Stimulated activated CD4-positive, alpha-beta T cell treated with anti-CD3 and anti-CD28 coated beads, Interleukin-4, amount 100 ng/mL, for 24 hours (primary cell): Measurements from ENCODE around the gene BPIFB6.
"Not testable (repeated sequence)": the region's sequence is repeated elsewhere in the genome, so short reads cannot be mapped to it uniquely, and the experiment has no call there.

Experiments used
- DNase-seq: peaks from one replicate; pipeline ENCODE4 v3.0.0-alpha.2; 2020

BPIFB6 gene

GRCh38 chr20:33032555-33032954 is 1.1 kb downstream of the BPIFB6 start:
- no peak for DNase-seq

GRCh38 chr20:33033381-33033780 is 1.9 kb downstream of the BPIFB6 start:
- DNase-seq, result no peak

- DNase-seq, result no peak
Measured at GRCh38 chr20:33034115-33034514, 2.7 kb downstream of the BPIFB6 start.

DNA sequence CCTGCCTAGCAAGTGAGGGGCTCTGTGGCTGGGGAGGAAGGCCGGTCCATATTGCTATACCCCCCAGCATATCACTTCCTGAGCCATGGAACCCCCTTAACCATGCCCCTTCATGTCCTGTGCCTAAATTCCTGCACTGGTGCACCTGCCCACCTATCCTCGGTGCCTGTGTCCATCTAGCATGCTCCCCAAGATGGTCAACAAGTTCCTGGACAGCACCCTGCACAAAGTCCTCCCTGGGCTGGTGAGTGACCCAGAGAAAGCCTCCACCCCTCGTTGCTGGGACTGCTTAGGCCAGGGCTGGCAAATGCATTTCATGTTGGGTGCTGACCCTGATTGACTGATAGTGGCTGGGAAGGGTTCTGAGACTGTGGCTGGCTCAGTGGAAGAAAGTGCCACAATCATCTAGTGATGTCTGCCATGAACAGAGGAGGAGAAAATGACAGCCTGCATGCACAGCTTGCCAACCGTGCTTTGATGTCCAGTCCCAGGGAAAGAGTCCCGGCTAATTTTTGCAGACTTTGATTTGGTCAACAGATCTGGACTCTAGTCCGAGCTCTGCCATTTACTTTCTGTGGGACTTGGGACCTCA is 3.5 kb downstream of the BPIFB6 start:
- DNase-seq, result no peak

GRCh38 chr20:33037456-33037855 is 6.0 kb downstream of the BPIFB6 start:
- no peak for DNase-seq

DNA sequence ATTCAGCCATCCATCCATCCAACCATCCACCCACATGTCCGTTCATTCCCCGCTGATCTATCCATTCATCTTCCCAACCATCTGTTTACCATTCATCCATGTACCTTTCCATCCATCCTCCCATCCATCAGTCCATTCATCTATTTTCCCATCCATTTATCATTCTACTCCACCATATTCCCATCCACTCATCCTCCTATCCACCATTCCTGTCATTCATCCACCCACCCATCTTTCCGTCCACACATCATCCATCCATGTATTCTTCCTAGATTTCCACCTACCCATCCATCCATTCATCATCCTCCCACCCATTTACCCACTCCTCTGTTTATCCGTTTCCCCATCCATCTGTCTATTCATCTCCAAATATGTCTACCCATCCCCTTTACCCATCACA is 6.8 kb downstream of the BPIFB6 start:
- no peak for DNase-seq

DNA sequence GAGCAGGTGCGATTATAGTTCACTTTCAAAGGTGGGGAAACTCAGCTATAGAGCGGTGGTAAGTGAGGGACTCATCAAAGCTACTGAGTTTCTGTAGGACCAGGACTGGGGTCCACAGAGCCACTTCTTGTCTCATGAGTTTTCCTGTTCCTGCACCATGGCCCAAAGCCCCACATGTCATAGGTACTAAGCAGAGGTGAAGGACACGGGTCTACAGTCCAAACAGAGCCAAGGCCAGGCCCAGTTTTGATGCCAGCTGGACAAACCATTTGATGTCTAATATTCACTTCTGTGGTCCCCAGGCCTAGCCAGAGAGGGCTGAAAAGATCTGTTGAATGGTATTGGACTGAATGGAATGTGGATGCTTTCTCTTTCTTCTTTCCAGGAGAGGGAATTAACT is 11.0 kb downstream of the BPIFB6 start:
- no peak for DNase-seq

- no peak for DNase-seq
Measured at GRCh38 chr20:33042983-33043730, 11.7 kb downstream of the BPIFB6 start.

GRCh38 chr20:33043731-33044181 is 12.3 kb downstream of the BPIFB6 start:
- DNase-seq, result no peak

DNA sequence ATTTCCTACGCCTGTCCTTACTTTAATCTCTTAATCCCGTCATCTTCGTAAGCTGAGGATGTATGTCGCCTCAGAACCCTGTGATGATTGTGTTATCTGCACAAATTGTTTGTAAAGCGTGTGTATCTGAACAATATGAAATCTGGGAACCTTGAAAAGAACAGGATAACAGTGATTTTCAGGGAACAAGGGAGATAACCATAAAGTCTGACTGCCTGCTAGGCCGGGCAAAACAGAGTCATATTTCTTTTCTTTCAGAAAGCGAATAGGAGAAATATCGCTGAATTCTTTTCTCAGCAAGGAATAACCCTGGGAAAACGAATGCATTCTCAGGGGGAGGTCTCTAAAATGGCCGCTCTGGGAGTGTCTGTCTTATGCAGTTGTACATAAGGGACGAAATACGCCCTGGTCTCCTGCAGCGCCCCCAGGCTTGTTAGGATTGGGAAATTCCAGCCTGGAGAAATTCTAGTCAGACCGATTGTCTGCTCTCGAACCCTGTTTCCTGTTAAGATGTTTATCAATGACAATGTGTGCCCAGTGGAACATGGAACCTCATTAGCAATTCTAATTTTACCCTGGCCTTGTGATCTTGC is 13.8 kb downstream of the BPIFB6 start:
- DNase-seq, result not testable (repeated sequence)

DNA sequence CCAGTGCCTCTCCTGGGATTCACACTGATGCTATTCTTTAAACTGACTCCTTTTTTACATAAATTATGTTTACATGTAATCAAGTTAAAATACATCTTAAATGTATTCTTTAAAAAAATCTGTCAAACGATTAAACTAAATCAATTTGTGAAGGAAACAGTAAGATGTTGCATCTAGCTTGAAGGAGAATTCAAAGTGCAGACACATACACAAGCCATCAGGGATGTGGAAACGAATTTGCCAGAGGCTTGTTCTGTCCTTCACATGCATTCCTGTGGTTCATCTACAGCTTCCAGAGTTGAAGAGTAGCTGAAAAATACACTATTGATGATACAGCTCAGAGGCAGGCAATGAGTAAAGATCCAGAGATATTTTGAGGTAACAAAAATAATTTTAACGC is 15.0 kb downstream of the BPIFB6 start:
- DNase-seq, result no peak

GRCh38 chr20:33051333-33051732 is 19.9 kb downstream of the BPIFB6 start:
- DNase-seq, result no peak

DNA sequence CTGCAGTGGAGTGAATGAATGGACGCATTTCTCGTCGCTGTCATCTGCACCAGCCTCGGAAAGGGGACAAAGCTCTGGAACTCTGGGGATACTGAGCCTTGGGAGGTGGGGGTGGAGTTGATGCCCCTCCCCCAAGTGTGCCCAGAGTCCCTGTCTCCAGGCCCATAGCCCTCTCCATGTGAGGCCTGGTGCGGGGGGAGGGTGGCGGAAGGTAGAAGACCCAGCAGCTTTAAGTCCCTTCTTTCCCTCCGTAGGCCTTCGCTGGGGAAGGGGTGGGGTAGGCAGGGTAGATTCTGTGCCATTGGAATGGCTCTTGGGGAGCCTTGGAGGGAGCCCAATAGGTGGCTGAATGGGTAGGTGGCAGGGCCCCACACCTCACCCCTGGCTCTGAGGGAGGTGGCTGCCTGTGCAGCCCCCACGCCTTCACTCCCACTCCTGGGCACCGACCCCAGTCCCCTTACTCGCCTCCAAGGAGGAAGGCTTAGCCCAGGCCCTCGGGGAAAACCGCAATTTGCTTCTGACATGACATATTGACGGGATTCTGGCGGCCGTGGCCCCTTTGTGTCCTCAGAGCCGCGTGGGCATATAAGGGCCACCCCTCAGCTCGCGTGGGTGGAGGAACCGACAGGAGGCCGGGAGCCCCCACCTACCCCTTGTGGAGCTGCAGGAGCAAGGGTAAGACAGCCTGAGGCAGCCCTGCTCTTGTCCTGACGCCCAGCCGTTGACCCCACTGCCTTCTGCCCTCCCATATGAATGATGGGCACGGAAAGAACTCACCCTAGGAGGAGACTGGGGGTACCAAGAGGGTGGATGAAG is 22.1 kb downstream of the BPIFB6 start, which contains the start of gene BPIFB3:
Gene BPIFB3, plus strand, starts transcription at position 613 of the 816 bp plus-strand sequence. CDS start 1,533 bp downstream, outside the sequence.
- DNase-seq, result no peak

DNA sequence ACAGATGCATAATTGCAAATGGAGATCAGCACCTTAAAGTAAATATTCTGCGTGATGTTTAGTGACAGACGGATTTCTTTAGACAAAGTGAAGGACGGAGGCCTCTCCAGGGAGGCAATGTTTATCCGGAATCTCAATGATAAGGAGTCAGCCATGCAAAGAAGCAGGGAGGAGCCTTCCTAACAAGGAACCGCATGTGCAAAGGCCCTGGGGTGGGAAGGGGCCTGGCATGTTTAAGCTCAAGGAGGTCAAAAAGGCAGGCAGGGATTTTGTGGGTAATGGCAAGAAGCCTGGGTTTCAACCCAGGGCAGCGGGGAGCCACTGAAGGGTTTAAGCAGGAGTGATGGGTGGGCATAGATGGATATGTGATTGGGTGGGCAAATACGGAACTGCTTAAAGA is 22.9 kb downstream of the BPIFB6 start:
- no peak for DNase-seq

DNA sequence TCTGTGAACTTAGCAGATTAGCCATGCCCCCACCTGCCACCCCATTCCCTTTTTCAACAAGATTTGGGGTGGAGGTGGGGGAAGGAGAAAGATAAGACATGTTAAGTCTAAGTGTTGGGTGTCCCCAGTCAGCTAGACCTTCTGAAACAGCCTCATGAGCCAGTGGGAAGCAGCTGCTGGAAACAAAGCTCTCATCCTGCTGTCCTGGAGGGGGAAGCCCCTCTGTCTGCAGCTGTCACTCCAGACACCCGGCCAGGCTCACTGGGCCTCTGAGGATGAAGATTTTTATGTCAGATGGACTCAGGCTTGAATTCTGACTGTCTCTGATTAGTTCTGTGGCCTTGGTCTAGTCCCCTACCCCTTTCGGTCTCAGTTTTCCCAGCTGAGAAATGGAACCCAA is 23.3 kb downstream of the BPIFB6 start:
- no peak for DNase-seq

GRCh38 chr20:33059136-33059535 is 27.7 kb downstream of the BPIFB6 start:
- no peak for DNase-seq

GRCh38 chr20:33059741-33060390 is 28.4 kb downstream of the BPIFB6 start:
- DNase-seq, result no peak

GRCh38 chr20:33061658-33062028 is 30.2 kb downstream of the BPIFB6 start:
- DNase-seq, result no peak

DNA sequence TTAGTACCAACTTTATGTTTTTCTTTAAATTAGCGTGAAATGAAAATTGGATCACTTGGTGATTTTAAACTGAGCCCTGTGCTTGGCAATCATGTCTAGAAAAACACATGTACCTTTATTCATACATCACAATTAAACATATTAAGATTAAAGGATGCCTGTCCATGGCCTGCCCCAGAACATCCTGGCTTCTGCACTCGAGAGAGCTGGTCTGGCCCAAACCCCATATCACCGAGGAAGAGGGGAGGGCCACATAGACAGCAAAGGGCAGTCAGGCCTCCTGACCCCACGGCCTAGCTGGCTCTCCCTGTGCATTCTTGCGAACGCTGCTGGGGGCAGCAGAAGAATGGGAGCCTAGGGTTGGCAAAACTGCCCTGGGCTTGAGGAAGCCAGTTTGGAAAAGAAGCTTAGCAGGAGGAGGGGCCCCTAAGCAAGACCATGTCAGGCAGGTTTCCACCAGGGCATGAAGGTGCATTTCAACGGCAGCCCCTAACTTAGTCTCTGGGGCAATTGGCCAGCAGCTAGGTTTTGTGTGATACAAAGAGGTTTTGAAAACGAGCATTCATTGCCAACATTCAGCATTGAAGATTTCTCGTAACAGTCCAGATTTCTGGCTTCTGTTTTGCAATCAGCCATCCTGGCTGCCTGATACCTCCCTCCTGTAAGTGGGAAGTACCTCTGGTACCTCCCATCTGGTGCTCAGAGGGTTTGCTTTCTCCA is 30.8 kb downstream of the BPIFB6 start:
- no peak for DNase-seq

GRCh38 chr20:33062825-33063149 is 31.3 kb downstream of the BPIFB6 start:
- DNase-seq, result no peak

DNA sequence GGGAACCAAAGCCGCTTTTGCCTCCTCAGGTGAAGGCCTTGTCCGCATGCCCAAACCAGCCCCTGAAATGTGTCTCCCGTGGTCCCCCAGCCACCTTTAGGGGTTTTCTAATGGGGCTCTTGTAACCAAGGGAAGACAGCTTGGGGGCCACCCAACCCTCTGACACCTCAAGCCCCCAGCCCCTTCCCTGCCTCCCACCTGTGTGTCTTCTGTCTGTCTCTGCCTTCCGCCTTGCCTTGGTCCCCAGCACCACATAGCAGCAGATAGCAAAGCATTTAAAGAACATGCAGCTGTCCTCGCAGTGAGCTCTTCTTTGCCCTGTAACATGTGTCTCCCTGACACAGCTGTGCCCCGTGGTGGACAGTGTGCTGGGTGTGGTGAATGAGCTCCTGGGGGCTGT is 31.8 kb downstream of the BPIFB6 start:
- no peak for DNase-seq

GRCh38 chr20:33064572-33065287 is 33.3 kb downstream of the BPIFB6 start:
- no peak for DNase-seq
